GM19025 (cell line): ENCODE measurements around the gene TANC2.

ENCODE experiments used
- ATAC-seq: cut with Tn5 transposase; IDR thresholded peaks from one replicate; pipeline ENCODE4 v1.9.1; 2021; ENCODE audit warnings: mild to moderate bottlenecking, low read depth, moderate library complexity; ENCODE audit not compliant: unreplicated experiment

TANC2 gene

GRCh38 chr17:62998665-62999393, 32.8 kb downstream of the TANC2 start:
- ATAC-seq, result no peak

DNA sequence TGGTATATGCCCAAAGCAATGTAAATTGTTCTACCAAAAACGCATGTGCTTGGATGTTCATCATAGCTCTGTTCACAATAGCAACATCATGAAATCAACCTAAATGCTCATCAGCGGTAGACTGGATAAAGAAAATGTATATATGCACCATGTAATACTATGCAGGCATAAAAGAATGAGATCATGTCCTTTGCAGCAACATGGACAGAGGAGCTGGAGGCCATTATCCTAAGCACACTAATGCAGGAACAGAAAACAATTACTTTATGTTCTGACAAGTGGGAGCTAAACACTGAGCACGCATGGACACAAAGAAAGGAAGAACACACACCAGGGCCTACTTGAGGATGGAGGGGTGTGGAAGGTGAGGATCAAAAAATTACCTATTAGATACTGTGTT, 33.7 kb downstream of the TANC2 start:
- ATAC-seq, result no peak

DNA sequence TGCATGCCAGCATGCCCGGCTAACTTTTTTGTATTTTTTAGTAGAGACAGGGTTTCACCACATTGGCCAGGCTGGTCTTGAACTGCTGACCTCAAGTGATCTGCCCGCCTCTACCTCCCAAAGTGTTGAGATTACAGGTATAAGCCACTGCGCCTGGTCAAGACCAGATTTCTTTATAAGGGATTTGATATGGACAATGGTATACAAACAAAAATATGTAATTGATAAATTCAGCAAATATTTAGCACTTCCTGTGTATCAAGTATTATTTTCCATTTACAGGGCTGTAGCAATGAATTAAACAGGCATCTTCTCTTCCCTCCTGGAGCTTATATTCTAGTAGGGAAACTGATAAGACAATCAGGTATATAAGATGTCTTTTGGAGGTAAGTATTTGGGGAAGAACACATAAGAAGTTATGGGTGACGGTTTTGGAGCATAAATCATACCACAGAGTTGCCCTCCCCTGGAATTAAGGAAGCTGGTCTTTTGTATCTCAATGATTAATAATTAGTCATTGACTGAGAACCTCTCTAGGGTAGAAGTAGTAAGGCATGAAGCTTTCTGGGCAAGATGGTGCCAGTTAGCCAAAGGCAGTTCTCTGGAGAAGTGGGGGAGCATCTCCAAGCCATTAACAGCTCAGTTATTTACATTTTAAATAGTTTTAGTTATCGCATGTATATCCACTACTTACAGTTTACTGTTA, 35.8 kb downstream of the TANC2 start:
- no peak for ATAC-seq

DNA sequence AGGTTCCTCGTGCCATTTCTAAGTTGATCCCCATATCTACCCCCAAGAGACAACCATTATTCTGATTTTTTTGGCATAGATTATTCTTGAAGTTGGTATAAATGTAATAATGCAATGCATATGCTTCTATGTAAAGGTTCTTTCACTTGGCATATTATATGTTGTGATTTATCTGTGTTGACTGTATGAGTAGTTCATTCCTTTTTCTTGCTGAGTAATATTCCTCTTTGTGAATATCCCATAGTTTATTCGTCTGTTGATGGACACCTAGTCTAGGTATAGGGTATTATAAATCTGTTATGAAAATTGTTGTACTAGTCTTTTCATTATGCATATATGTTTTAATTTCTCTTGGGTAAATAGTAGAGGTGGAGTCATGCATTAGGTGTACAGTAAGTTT, 36.6 kb downstream of the TANC2 start:
- no peak for ATAC-seq

GRCh38 chr17:63015824-63016223, 49.8 kb downstream of the TANC2 start:
- no peak for ATAC-seq
